RWPE2 (cell line): ENCODE results near the gene MIGA1.
"Not testable (repeated sequence)": the region's sequence is repeated elsewhere in the genome, so short reads cannot be mapped to it uniquely, and the experiment has no call there.

Experiments
- ATAC-seq: fragments of 200-7000 bp; cut with Tn5 transposase; 3 replicates; pipeline ENCODE4 v1.9.1; 2021; ENCODE audit warnings: low read depth
- DNase-seq: peaks from one replicate; pipeline ENCODE4 v3.0.0-alpha.2; 2020; ENCODE audit warnings: low spot score
- H3K27ac ChIP-seq: fragments of 450-650 bp; 2 replicates; pipeline ENCODE4 v1.5.1; 2017; ENCODE audit warnings: mild to moderate bottlenecking; ENCODE audit not compliant: poor library complexity, severe bottlenecking
- H3K27me3 ChIP-seq: fragments of 250-450 bp; sonication (Bioruptor Pico); 2 replicates; pipeline ENCODE4 v1.5.1; 2021; ENCODE audit warnings: mild to moderate bottlenecking, moderate library complexity; ENCODE audit not compliant: insufficient read depth, poor library complexity, severe bottlenecking
- H3K36me3 ChIP-seq: fragments of 250-450 bp; sonication (Bioruptor Pico); 2 replicates; pipeline ENCODE4 v1.5.1; 2020; ENCODE audit warnings: low read depth, mild to moderate bottlenecking, moderate library complexity
- H3K4me1 ChIP-seq: fragments of 250-450 bp; sonication (Bioruptor Pico); 2 replicates; pipeline ENCODE4 v1.5.1; 2021; ENCODE audit warnings: mild to moderate bottlenecking, moderate library complexity; ENCODE audit not compliant: insufficient read depth, poor library complexity, severe bottlenecking
- H3K4me3 ChIP-seq: fragments of 250-450 bp; sonication (Bioruptor Pico); 2 replicates; pipeline ENCODE4 v1.5.1; 2021; ENCODE audit warnings: mild to moderate bottlenecking, moderate library complexity; ENCODE audit not compliant: severe bottlenecking
- H3K9me3 ChIP-seq: fragments of 250-450 bp; sonication (Bioruptor Pico); 2 replicates; pipeline ENCODE4 v1.5.1; 2021; ENCODE audit warnings: mild to moderate bottlenecking, moderate library complexity; ENCODE audit not compliant: severe bottlenecking
- CTCF ChIP-seq: fragments of 450-650 bp; IDR thresholded peaks from one replicate; pipeline ENCODE4 v1.5.1; 2017; ENCODE audit warnings: mild to moderate bottlenecking, moderate library complexity; ENCODE audit not compliant: poor library complexity, severe bottlenecking

The MIGA1 gene

GRCh38 chr1:77900687-77901293 is 121.3 kb downstream of the MIGA1 start:
- Histone ChIP-seq H3K27ac (no peak overlapping the region), H3K36me3 (no peaks in the 10 kb centered on the region), H3K4me1 (peaks cover 3% of the 10 kb centered on the region), H3K4me3 (no peak overlapping the region), H3K27me3 (no peaks in the 10 kb centered on the region), H3K9me3 (no peaks in the 10 kb centered on the region)
- peak; percentile 78 for ATAC-seq
- no peak for DNase-seq
- TF ChIP-seq CTCF = peak; percentile 91

- no peaks in the 10 kb centered on the region for H3K4me1 ChIP-seq
- no peaks in the 10 kb centered on the region for H3K36me3 ChIP-seq
- H3K9me3 ChIP-seq = no peaks in the 10 kb centered on the region
- H3K27ac ChIP-seq = no peak overlapping the region
- ATAC-seq = no peak
- H3K27me3 ChIP-seq = no peaks in the 10 kb centered on the region
- no peak for TF ChIP-seq CTCF
- H3K4me3 ChIP-seq = no peak overlapping the region
- no peak for DNase-seq
These were observed 126.2 kb downstream of the MIGA1 start for GRCh38 chr1:77905603-77906002.

- ATAC-seq (no peak), DNase-seq (no peak)
- no peak for TF ChIP-seq CTCF
- no peaks in the 10 kb centered on the region for H3K36me3 ChIP-seq
- no peak overlapping the region for H3K27ac ChIP-seq
- H3K27me3 ChIP-seq = no peaks in the 10 kb centered on the region
- no peak overlapping the region for H3K4me3 ChIP-seq
- H3K9me3 ChIP-seq = no peaks in the 10 kb centered on the region
- H3K4me1 ChIP-seq = no peaks in the 10 kb centered on the region
These were observed 126.6 kb downstream of the MIGA1 start for GRCh38 chr1:77906019-77906545.

GRCh38 chr1:77906624-77907023 is 127.2 kb downstream of the MIGA1 start:
- ATAC-seq (no peak), DNase-seq (no peak)
- Histone ChIP-seq H3K9me3 (no peaks in the 10 kb centered on the region), H3K4me3 (no peak overlapping the region), H3K4me1 (no peaks in the 10 kb centered on the region), H3K27me3 (no peaks in the 10 kb centered on the region), H3K36me3 (no peaks in the 10 kb centered on the region), H3K27ac (no peak overlapping the region)
- TF ChIP-seq CTCF = no peak

- no peak for TF ChIP-seq CTCF
- Histone ChIP-seq H3K36me3 (no peaks in the 10 kb centered on the region), H3K27me3 (no peaks in the 10 kb centered on the region), H3K4me3 (no peak overlapping the region), H3K27ac (no peak overlapping the region), H3K4me1 (no peaks in the 10 kb centered on the region), H3K9me3 (no peaks in the 10 kb centered on the region)
- ATAC-seq = no peak
- DNase-seq = no peak
These were observed 130.7 kb downstream of the MIGA1 start for GRCh38 chr1:77910116-77910515.

- not testable (repeated sequence) for H3K4me3 ChIP-seq, DNase-seq, ATAC-seq, H3K4me1 ChIP-seq, H3K27ac ChIP-seq, H3K36me3 ChIP-seq, H3K27me3 ChIP-seq, H3K9me3 ChIP-seq
These were observed 139.5 kb downstream of the MIGA1 start for GRCh38 chr1:77918918-77919317.
